Testis (tissue), 3 donors: ENCODE measurements around the gene SPATA3. TPM values are rescaled to one million over a fixed set of nuclear protein-coding genes. Genes with fewer than 3 reads are reported as not detected.

Experiments
- DNase-seq: peaks from one replicate; pipeline ENCODE4 v3.0.0-alpha.2; 2019
- H3K27ac ChIP-seq, 2 donors: fragments of 200-600 bp; sonication (generic); one replicate each; pipeline ENCODE4 v1.5.1; 2019
- H3K27me3 ChIP-seq: fragments of 200-600 bp; sonication (generic); one replicate; pipeline ENCODE4 v1.5.1; 2019
- H3K36me3 ChIP-seq: fragments of 200-600 bp; sonication (generic); one replicate; pipeline ENCODE4 v1.5.1; 2017; ENCODE audit warnings: low read depth; ENCODE audit errors: missing control alignments
- H3K4me1 ChIP-seq: fragments of 200-600 bp; sonication (generic); one replicate; pipeline ENCODE4 v1.5.1; 2019
- H3K4me3 ChIP-seq, 2 donors: fragments of 200-600 bp; sonication (generic); one replicate each; pipeline ENCODE4 v1.5.1; 2017 to 2019
- H3K9me3 ChIP-seq: fragments of 200-600 bp; sonication (generic); one replicate; pipeline ENCODE4 v1.5.1; 2017
- CTCF ChIP-seq, 3 experiments: fragments of 450-650 bp in 2 of 3; fragments of 200-600 bp in 1 of 3; sonication (generic) in 1 of 3; IDR thresholded peaks; one replicate each; pipeline ENCODE4 v1.5.1; 2016 to 2019; ENCODE audit warnings: antibody characterized with exemption in 3 of 3, mild to moderate bottlenecking in 2 of 3, moderate library complexity in 1 of 3
- POLR2A ChIP-seq: fragments of 450-650 bp; IDR thresholded peaks from one replicate; pipeline ENCODE4 v1.6.1; 2017; ENCODE audit warnings: antibody characterized with exemption, mild to moderate bottlenecking, moderate library complexity
- WGBS, 2 donors: methylation state at CpG; one replicate each; pipeline ENCODE4 v1.1.5; 2018; 5-methylcytosine and 5-hydroxymethylcytosine counted together
- intact Hi-C: fragments of 100-400 bp; cut with DNase I; formaldehyde crosslinking; loops from one replicate; pipeline ENCODE4 v1.15.1; 2023; ENCODE audit warnings: low total_unique reads
- polyA plus RNA-seq: library from polyadenylated mRNA; stranded (reverse); fragments of 350-450 nt; fragmentation: Illumina TruSeq; extraction: RNeasy Lipid Tissue Mini Kit (QIAGEN cat#74804); gene quantifications from one replicate; pipeline ENCODE4 v1.2.3, GENCODE V29; 2014; ENCODE audit warnings: low read depth, low replicate concordance; ENCODE audit not compliant: insufficient read depth
- total RNA-seq, 2 donors: library from RNA; depleted of rRNA; stranded (reverse); fragments of >200 nt; gene quantifications; one replicate each; pipeline ENCODE4 v1.2.3, GENCODE V29; 2016

Gene SPATA3
- total and polyA plus RNA-seq, 3 donors from 2014 or later: 18.6 to 211 (median 127) TPM

DNA sequence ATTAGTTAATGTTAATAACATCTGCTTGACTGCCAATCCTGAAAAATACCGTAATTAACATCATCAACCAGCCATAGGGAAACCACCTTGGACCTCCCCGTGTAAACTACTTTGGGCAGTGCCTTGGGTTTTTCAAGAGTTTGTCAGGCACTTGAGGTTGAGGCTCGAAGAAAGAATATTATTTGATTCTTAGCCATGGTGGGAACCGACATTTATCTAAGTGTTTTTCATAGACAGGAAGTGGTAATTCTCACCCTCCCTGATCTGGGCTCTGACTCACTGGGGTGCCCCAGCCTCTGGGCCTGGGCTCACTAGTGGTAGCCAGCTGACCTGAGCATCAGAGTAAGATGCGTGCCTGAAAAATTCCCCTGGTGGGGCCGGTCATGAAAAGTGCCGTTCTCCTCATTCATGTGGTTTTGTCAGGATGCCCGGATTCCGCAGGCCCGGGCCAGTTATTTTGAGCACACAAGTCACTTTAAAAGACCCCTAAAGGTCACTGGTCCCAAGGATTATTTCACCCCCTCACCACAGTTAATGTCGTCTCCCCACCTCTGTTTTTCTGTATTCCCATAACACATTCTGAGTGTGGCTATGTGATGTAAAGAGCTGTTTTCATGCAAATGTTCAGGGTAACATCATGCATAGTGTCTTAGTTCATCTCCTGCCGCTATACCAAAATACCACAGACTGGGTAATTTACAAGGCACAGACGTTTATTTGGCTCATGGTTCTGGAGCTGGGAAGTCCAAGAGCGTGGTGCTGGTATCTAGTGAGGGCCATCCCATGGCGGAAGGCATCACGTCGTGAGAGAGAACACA lies 21.6 kb upstream of the SPATA3 start:
- intact Hi-C loops: no loop called here
- Histone ChIP-seq H3K27ac (no peak overlapping the region), H3K36me3 (no peaks in the 10 kb centered on the region), H3K9me3 (no peaks in the 10 kb centered on the region), H3K4me1 (no peaks in the 10 kb centered on the region), H3K27me3 (no peaks in the 10 kb centered on the region), H3K4me3 (no peak overlapping the region)
- 87 to 88% methylated on average over 17 of the region's 17 CpGs for WGBS, 2 donors
- DNase-seq: no peak
- TF ChIP-seq POLR2A (no peak), CTCF (IDR thresholded peaks at IDR 0.05) (no peak)

- WGBS, 2 donors: 82 to 85% methylated on average over 11 of the region's 11 CpGs
- TF ChIP-seq CTCF (IDR thresholded peaks at IDR 0.05): no peak
- TF ChIP-seq POLR2A: no peak
Measured at GRCh38 chr2:230975927-230976326, 20.0 kb upstream of the SPATA3 start.

DNA sequence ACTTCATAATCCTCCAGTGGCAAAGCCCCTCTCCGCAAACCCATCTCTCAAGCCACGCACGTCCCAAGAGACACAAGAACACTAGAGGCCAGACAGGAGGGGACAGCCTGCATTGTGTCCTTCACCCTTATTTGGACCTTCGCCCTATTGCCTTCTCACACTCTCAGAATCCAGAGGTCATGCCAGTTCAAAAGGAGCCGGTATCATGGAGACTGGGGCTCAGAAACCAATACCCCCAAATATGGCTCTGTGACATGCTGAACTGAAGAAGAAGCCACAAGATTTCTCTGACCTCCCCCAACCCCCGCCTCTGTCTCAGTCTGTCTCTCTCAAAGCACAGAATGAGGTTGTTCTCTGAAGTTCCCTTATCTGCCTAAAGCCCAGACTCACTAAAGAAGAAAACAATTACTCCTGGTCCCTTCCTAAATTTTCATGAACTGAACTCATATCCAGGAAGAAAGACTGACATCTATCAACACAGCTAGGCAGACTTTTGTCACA lies 19.2 kb upstream of the SPATA3 start:
- H3K36me3 ChIP-seq: no peaks in the 10 kb centered on the region
- H3K9me3 ChIP-seq: no peaks in the 10 kb centered on the region
- TF ChIP-seq CTCF (IDR thresholded peaks at IDR 0.05) (no peak), POLR2A (no peak)
- H3K4me3 ChIP-seq: no peak overlapping the region
- intact Hi-C loops: no loop called here
- no peaks in the 10 kb centered on the region for H3K27me3 ChIP-seq
- DNase-seq: no peak
- WGBS, 2 donors: 89 to 93% methylated on average over 6 of the region's 6 CpGs
- no peaks in the 10 kb centered on the region for H3K4me1 ChIP-seq
- no peak overlapping the region for H3K27ac ChIP-seq

More at GRCh38 chr2:230975927-230976326, 20.0 kb upstream of the SPATA3 start:
- DNase-seq: no peak
- Histone ChIP-seq H3K9me3 (no peaks in the 10 kb centered on the region), H3K4me3 (no peak overlapping the region), H3K27me3 (no peaks in the 10 kb centered on the region), H3K4me1 (no peaks in the 10 kb centered on the region), H3K27ac (no peak overlapping the region), H3K36me3 (no peaks in the 10 kb centered on the region)
- intact Hi-C loops: no loop called here

DNA sequence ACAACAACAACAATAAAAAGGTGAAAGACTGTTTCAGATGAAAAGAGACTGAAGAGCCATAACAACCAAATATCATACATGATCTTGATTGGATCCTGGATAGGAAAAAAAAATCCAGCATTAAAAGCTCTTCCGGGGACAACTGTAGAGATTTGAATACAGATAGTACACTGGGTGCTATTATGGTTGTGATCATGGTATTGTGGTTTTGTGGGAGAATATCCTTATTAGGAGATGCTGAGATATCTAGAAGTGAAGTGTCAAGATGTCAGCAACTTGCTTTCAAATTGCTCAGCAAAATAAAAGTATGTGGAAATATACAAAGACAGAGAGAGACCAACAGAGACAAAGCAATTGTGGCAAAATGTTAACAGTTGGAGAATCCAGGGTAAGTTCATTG lies 15.5 kb upstream of the SPATA3 start:
- 87 to 100% methylated on average over 1 of the region's 1 CpG for WGBS, 2 donors
- H3K36me3 ChIP-seq: no peaks in the 10 kb centered on the region
- no peak for DNase-seq
- TF ChIP-seq POLR2A (no peak), CTCF (IDR thresholded peaks at IDR 0.05) (no peak)
- no peaks in the 10 kb centered on the region for H3K4me1 ChIP-seq
- H3K4me3 ChIP-seq: no peak overlapping the region
- no peaks in the 10 kb centered on the region for H3K27me3 ChIP-seq
- intact Hi-C loops: loop anchor here (10.0 kb wide), 2 partner anchors 76 to 156 kb away; no protein-coding TSS in a partner anchor
- H3K27ac ChIP-seq: no peak overlapping the region
- no peaks in the 10 kb centered on the region for H3K9me3 ChIP-seq
